ENCODE results near the gene MBD5.

The MBD5 gene

DNA sequence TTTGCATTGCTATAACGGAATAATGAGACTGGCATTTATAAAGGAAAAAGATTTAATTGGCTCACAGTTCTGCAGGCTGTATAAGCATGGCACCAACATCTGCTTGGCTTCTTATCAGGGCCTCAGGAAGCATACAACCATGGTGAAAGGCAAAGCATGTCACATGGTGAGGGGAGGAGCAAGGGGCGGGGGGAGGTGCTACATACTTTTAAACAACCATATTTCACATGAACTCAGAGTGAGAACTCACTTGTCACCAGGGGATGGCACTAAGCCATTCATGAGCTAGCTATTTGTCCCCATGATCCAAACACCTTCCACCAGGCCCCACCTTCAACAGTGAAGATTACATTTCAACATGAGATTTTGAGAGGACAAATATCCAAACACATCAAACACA, 188.7 kb downstream of the MBD5 start:
- no peak for DNase-seq (ENCODE audit: low read depth in 2 of 3, low spot score in 2 of 3)

DNA sequence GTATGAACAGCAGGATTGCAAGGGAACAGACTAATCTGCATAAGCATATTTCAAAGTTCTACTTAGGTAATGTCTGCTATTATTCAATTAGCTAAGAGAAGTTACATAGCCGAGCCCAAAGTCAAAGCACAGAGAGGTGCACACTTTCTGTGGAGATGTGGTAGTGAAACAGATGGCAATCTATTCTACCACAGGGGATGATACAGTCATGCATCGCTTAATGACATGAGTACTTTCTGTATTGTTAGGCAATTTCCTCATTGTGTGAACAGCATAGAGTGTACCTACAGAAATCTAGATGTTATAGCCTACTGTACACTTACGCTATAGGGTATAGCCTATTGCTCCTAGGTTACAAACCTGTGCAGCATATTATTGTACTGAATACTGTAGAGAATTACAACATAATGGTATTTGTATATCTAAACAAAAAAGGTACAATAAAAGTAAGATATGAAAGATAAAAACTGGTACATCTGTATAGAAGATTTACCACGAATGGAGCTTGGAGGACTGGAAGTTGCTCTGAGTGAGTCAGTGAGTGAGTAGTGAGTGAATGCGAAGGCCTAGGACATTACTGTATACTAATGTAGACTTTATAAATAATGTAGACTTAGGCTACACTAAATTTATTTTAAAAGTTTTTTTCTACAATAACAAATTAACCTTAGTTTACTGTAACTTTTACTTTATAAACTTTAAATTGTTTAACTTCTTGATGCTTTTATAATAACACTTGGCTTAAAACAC, 197.6 kb downstream of the MBD5 start:
- no peak for DNase-seq (ENCODE audit: low read depth in 2 of 3, low spot score in 2 of 3)

DNA sequence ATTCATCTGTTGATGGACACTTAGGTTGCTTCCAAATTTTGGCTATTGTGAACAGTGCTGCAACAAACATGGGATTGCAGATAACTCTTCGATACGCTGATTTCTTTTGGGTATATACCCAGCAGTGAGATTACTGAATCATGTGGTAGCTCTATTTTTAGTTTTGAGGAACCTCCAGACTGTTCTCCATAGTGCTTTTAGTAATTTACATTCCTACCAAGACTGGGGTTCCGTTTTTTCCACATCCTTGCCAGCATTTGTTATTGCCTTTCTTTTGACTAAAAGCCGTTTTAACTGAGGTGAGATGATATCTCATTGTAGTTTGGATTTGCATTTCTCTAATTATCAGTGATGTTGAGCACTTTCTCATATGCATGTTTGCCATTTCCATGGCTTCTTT, 200.3 kb downstream of the MBD5 start:
- no peak for DNase-seq (ENCODE audit: low read depth in 2 of 3, low spot score in 2 of 3)

DNA sequence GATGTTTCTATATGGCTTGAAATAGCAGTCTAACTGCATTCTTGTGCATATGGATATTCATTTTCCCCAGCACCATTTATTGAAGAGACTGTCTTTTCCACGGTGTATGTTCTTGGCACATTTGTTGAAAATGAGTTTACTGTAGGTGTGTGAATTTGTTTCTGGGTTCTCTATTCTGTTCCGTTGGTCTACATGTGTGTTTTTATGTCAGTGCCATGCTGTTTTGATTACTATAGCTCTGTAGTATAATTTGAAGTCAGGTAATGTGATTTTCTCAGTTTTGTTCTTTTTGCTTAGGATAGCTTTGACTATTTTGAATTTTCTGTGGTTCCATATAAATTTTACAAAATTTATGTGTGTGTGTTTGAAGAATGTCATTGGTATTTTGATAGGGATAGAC, 201.0 kb downstream of the MBD5 start:
- no peak for DNase-seq (ENCODE audit: low read depth in 2 of 3, low spot score in 2 of 3)

DNA sequence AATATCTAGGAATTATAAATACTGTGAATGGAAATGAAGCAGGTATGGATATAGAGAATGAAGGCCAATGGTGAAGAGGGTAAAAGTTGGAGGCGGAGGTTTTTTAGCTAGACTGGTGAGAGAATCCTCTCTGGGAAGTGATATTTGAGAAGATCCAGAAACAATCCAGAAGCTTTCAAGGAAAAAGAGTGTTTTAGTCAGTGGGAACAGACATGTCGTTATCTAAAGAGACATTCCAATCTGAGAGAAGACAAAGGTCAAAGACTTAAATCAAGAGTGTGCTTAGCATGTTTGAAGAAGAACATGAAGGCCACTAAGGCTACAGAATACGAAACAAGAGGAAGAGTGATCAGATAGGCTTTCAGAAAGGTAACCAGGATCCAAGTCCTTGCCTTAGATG, 211.0 kb downstream of the MBD5 start:
- DNase-seq (ENCODE audit: low read depth in 2 of 3, low spot score in 2 of 3) = no peak

DNA sequence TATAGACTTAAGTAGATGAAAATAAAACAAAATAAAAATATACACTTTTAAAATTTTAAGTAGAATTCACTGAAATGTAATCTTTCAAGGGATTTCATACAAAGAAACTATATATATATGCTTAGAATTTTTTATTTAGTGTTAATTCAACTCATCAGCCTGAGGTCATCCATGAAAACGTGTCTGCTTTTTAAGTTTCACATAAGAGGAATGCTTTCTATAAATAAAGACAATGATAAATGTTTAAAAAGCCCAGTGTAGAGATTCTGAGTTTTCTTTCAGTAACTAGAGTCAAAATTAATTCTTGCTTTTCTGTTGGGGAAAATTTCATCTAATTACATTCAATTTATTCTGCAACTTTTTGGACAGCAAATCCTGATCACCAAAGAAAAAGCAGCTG, 213.3 kb downstream of the MBD5 start:
- no peak for DNase-seq (ENCODE audit: low read depth in 2 of 3, low spot score in 2 of 3)

DNA sequence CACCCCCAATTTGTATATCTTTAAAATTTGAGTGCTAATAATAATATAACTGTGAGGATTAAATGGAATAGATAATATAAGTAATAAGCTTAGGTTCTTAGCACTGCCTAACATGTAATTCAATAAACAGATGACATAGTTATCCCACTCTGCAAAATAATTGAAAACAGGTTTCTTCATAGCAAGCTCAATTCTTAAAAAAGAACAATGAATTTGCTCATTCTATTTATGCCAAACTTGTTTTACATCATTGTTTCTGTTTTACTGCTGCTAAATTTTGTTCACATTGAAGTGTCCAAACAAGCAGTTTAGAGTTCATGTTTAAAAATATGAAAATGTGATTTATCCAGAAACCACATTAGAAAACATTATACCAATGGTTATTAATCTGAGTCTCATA, 217.0 kb downstream of the MBD5 start:
- no peak for DNase-seq (ENCODE audit: low read depth in 2 of 3, low spot score in 2 of 3)

DNA sequence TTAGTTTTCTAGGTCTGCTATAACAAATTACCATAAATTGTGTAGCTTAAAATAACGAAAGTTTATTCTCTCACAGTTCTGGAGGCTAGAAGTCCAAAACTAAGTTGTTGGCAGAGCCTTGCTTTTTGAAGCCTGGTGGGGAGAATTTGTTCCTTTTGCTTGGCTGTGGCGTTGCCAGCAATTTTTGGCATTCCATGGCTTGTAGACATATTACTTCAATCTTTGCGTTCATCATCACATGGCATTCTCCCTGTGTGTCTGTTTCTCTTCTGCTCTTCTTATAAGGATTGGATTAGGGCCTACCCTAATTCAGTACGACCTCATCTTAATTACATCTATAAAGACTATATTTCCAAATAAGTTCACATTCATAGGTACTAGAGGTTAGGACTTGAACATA, 217.7 kb downstream of the MBD5 start:
- no peak for DNase-seq (ENCODE audit: low read depth in 2 of 3, low spot score in 2 of 3)

DNA sequence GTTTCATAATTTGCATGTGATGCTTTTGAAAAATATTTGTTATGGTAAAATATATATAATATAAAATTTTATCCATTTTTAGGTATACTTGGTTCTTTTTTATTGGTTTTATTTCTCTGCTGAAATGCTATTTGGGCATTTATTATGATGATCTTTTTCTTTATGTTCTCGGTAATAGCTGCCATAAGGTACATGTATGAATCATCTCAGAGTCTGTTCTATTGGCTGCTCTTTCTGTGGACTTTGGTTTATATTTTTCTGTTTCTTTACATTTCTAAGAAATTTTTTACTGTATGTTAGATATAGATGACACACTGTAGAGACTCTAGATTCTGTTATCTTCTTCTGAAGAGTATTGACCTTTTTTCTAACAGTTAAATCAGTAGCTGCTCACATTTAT, 219.9 kb downstream of the MBD5 start:
- no peak for DNase-seq (ENCODE audit: low read depth in 2 of 3, low spot score in 2 of 3)

DNA sequence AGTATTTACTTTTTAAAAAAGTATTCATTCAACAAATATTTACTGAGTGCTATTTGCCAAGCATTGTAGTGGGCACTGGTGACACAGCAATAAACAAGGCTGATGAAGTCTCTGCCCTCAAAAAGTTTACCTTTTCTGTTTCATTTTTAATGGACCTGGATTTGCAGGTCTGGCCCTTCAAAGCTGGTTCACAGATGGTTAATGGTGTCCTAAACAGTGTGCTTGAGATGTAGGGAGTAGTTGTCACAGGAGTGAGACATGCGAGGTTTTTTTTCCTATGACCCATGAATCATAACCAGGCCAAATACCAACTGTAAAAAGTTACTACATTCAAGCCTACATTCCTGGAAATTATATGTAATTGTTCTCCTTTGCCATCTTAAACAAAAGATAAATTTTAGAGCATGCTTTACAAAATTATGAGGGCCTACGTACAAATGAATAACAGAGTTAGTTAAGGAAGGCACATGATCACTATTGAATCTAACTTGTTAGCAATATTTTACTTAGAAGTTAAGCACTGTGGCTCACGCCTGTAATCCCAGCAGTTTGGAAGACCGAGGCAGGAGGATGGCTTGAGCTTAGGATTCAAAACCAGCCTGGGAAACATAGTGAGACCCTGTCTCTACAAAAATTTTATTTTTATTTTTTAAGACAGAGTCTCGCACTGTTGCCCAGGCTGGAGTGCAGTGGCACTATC, 223.9 kb downstream of the MBD5 start:
- no peak for DNase-seq (ENCODE audit: low read depth in 2 of 3, low spot score in 2 of 3)

DNA sequence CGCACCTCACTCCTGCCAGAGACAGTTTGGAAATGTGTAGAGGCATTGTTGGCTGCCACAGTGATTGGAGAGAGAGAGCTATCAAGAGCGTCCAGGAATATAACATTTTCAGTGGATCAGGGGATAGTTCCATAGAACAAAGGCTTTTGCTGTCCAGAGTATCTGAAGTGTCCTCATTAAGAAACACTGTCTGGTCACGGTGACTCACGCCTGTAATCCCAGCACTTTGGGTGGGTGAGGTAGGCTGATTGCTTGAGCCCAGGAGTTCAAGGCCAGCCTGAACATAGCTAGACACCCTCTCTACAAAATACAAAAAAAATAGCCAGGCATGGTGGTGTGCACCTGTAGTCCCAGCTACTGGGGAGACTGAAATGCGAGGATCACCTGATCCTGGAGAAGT, 231.1 kb downstream of the MBD5 start:
- no peak for DNase-seq (ENCODE audit: low read depth in 2 of 3, low spot score in 2 of 3)

DNA sequence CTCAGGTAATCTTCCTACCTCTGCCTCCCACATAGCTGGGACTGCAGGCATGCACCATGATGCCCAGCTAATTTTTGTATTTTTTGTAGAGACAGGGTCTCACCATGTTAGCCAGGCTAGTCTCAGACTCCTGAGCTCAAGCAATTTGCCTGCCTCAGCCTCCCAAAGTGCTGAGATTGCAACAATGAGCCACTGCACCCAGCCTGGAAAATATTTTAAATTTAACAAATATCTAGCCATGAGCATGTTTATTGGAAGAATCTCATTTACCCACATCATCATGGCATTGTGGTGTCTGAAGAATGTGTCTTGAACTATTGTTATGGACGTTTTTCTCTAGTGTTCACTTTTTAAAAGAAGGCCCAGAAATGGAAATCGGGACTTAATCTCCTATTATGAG, 231.8 kb downstream of the MBD5 start:
- no peak for DNase-seq (ENCODE audit: low read depth in 2 of 3, low spot score in 2 of 3)

DNA sequence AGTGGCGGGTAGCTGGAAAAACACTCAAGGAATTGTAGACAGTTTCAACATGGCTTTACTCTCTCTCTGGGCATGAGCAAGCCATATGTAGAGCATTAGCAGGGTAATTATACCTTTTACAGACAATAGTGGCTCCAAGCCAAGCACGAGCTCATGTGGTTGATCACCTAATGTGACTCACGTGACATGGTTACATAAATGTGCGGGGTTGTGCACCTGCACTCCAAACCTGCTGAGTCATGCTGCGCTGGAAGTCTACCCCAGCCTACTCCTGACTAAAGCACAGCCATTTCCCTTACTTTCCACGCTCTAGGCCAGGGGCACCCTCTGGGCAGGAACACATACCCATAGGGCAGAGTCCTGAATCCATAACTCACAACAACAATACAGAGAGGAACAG, 232.8 kb downstream of the MBD5 start:
- DNase-seq (ENCODE audit: low read depth in 2 of 3, low spot score in 2 of 3) = no peak

DNA sequence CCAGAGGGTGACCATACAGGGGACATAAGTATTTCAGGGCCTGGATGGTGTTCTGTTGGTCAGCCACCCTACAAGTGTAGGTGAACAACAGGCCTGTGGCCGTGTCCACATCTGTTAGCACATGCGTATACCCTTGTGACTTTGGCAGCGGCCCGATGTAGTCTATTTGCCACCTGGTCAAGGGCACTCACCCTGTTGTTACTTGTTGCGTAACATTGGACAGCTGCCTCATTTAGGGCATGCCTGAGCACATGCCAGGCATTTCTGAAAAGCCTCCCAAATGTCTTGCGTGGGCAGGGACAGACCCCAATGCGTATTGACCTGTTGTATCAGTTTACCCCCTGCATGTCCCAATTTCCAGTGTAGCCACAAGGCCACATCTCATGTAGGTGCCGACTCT, 235.0 kb downstream of the MBD5 start:
- DNase-seq (ENCODE audit: low read depth in 2 of 3, low spot score in 2 of 3) = no peak

DNA sequence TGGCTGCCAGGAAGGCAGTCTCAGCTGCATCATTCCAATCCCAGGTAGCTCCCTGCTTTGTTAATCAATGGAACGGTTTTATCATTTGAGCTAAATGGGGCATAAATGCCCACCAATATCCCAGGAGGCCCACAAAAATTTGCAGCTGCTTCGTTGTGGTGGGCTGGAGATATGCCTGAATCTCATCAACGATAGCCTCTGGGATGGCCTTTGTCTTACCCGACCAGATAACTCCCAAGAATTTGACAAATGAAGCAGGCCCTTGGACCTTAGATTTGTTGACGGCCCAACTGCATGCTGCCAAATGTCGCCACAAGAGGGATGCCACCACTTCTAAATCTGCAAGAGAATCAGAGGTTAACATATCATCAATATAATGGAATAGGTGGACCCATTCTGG, 236.4 kb downstream of the MBD5 start:
- no peak for DNase-seq (ENCODE audit: low read depth in 2 of 3, low spot score in 2 of 3)

DNA sequence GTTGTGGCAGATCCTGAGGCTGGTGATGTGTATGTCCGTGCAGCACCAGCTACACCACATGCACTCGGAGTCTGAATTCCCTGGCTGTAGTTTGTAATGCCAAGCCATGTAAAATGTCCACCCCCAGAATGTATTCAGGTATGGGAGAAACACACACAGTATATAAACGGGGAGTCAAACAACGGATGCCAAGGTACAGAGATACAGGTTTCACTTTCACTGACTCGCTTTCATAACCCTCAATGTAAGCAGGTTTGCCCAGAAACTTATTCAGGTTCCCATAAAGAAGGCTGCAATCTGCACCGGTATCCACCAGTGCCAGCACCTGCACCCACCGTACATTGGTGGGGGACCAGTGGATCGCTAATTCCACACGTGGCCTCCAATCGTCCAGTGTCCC, 237.2 kb downstream of the MBD5 start:
- DNase-seq (ENCODE audit: low read depth in 2 of 3, low spot score in 2 of 3) = no peak

DNA sequence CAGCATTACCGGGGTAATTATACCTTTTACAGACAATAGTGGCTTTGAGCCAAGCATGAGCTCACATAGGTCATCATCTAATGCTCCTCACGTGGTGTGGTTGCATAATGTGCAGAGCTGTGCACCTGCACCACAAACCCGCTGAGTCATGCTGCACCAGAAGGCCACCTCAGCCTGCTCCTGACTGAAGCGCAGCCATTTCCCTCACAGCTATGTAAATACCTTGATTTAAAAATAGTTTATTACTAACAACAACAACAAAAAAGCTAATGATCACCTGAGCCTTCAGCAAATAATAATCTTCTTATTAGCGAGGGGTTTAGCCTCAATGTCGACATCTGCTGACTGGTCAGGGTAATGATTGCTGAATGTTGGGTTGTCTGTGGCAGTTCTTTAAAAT, 238.8 kb downstream of the MBD5 start:
- DNase-seq (ENCODE audit: low read depth in 2 of 3, low spot score in 2 of 3) = no peak

DNA sequence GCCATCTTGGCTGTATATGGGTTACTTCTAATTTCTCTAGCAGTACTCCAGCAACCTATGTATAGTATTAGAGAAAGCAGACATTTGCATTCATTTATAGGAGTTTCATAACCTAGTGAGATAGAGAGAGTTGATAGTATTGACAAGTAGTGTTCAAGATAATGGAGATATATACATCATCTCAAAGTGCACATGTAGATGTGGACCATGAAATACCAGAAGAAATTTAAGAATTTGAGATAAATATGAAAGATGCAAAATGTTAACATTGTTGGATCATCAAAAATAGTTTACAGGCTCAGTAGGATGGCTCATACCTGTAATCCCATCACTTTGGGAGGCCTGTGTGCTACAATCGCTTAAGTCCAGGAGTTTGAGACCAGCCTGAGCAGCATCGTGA, 243.0 kb downstream of the MBD5 start:
- no peak for DNase-seq (ENCODE audit: low read depth in 2 of 3, low spot score in 2 of 3)

DNA sequence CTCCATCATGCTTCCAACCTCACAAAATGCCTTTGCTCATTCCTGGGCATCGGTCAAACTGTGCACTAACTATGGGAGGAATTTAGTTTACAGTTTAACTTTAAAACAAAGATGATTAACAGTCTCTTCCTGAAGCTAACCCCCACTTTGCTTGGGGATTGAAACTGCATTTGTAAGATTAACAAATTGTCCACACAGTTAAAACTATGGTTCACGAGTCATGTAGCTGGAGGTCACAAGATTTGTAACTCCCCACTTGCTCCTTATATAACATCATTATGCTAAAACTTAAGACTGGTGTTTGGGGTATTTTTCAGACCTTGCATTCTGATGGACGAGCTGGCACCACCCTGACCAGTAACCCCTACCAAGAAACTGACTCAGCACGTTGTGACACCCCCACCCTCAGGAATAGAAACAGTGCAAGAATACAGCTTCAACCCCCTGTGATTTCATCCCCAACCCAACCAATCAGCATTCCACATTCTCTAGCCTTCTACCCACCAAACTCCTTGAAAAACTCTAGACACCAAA, 252.3 kb downstream of the MBD5 start:
- no peak for DNase-seq (ENCODE audit: low read depth in 2 of 3, low spot score in 2 of 3)

DNA sequence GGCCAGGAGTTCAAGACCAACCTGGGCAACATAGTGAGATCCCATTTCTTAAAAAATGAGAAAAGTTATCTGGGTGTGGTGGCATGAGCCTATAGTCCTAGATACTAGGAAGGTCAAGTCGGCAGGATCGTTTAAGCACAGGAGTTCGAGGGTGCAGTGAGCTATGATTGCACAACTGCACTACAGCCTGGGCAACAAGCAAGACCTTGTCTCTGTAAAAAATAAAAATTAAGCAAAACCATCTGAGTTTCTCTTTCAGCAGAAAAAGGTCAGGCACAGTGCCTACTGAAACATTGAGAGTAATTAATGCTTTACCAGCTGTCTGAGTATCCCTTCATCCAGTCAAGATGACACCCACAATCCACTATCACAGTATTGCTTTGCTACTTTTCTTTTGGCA, 258.3 kb downstream of the MBD5 start:
- no peak for DNase-seq (ENCODE audit: low read depth in 2 of 3, low spot score in 2 of 3)

DNA sequence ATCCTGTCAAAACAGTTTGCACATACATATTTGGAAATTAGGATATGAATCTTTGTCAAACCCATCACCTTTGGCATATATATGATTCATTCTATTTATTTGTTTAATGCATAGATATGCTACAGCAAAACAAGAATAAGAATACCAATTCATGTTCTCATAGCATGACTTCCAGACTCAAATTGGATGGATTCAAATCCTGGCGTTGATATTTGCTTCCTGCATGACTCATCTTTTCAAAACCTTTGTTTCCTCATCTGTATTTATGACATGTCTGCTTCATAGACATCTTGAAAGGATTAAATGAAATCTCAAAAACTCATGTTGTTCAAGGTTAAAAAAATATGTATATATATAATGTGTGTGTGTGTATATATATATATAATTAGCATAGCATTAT, 261.3 kb downstream of the MBD5 start:
- no peak for DNase-seq (ENCODE audit: low read depth in 2 of 3, low spot score in 2 of 3)

DNA sequence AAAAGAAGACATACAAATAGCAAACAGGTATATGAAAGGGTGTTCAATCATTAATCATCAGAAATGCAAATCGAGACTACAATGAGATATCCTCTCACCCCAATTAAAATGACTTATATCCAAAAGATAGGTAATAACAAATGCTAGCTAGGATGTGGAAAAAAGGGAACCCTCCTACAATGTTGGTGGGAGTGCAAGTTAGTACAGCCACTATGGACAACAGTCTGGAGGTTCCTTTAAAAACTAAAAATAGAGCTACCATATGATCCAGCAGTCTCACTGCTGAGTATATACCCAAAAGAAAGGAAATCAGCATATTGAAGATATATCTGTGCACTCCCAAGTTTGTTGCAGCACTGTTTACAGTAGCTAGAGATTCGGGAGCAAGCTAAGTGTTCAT, 271.5 kb downstream of the MBD5 start:
- no peak for DNase-seq (ENCODE audit: low read depth in 2 of 3, low spot score in 2 of 3)

DNA sequence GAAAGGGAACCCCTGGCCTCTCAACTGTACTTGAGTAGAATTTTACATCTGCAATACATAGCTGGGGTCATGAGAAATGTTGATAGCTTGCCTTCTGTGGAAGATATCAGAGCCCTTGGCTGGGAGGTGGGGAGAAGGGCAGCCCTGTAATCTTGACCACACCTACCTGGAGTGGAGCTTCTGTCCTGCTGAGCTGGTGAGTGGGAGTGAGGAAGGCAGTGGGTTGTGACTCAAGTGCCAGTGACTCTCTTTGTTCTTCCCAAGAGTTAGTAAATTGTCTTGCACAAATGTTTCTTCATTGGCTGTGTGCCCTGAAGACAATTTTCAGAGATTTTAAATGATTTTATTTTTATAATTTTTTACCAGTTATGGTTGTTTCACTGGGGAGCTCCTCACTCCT, 277.3 kb downstream of the MBD5 start:
- no peak for DNase-seq (ENCODE audit: low read depth in 2 of 3, low spot score in 2 of 3)
